ENCODE data around the gene CTSD. TPM values are rescaled to one million over a fixed set of nuclear protein-coding genes. Genes with fewer than 3 reads are reported as not detected.

CTSD gene
- total RNA-seq, 1 donor from 2014 or later, result 425 TPM

- no peak for TF ChIP-seq CTCF (IDR thresholded peaks at IDR 0.05; ENCODE audit: insufficient read depth, low read length, poor library complexity, severe bottlenecking)
- no peak overlapping the region for H3K4me3 ChIP-seq (ENCODE audit: low read depth, low read length)
- no peaks in the 10 kb centered on the region for H3K36me3 ChIP-seq (ENCODE audit: control insufficient read depth, insufficient read depth, low read length)
- no peak for DNase-seq (ENCODE audit: low read depth)
- peaks cover 54% of the 10 kb centered on the region for H3K27me3 ChIP-seq (ENCODE audit: control insufficient read depth, insufficient read depth, low read length)
Measured at GRCh38 chr11:1744891-1745700, 18.6 kb downstream of the CTSD start.

GRCh38 chr11:1744137-1744886 is 19.4 kb downstream of the CTSD start:
- DNase-seq (ENCODE audit: low read depth), result no peak
- no peak for TF ChIP-seq CTCF (IDR thresholded peaks at IDR 0.05; ENCODE audit: insufficient read depth, low read length, poor library complexity, severe bottlenecking)
- H3K27me3 ChIP-seq (ENCODE audit: control insufficient read depth, insufficient read depth, low read length), result peaks cover 51% of the 10 kb centered on the region

GRCh38 chr11:1743585-1744136 is 20.1 kb downstream of the CTSD start:
- peaks cover 45% of the 10 kb centered on the region for H3K27me3 ChIP-seq (ENCODE audit: control insufficient read depth, insufficient read depth, low read length)
- DNase-seq (ENCODE audit: low read depth), result no peak
- TF ChIP-seq CTCF (IDR thresholded peaks at IDR 0.05; ENCODE audit: insufficient read depth, low read length, poor library complexity, severe bottlenecking), result no peak
- no peaks in the 10 kb centered on the region for H3K36me3 ChIP-seq (ENCODE audit: control insufficient read depth, insufficient read depth, low read length)
- H3K4me3 ChIP-seq (ENCODE audit: low read depth, low read length), result no peak overlapping the region

More at GRCh38 chr11:1744137-1744886, 19.4 kb downstream of the CTSD start:
- Histone ChIP-seq H3K4me3 (ENCODE audit: low read depth, low read length) (no peak overlapping the region), H3K36me3 (ENCODE audit: control insufficient read depth, insufficient read depth, low read length) (no peaks in the 10 kb centered on the region)

- DNase-seq (ENCODE audit: low read depth), result no peak
- TF ChIP-seq CTCF (IDR thresholded peaks at IDR 0.05; ENCODE audit: insufficient read depth, low read length, poor library complexity, severe bottlenecking), result no peak
- Histone ChIP-seq H3K4me3 (ENCODE audit: low read depth, low read length) (no peak overlapping the region), H3K27me3 (ENCODE audit: control insufficient read depth, insufficient read depth, low read length) (peaks cover 38% of the 10 kb centered on the region), H3K36me3 (ENCODE audit: control insufficient read depth, insufficient read depth, low read length) (no peaks in the 10 kb centered on the region)
Measured at GRCh38 chr11:1742869-1743584, 20.7 kb downstream of the CTSD start.

GRCh38 chr11:1742371-1742770 is 21.4 kb downstream of the CTSD start:
- H3K4me3 ChIP-seq (ENCODE audit: low read depth, low read length), result no peak overlapping the region
- H3K27me3 ChIP-seq (ENCODE audit: control insufficient read depth, insufficient read depth, low read length), result peaks cover 32% of the 10 kb centered on the region
- DNase-seq (ENCODE audit: low read depth), result no peak
- H3K36me3 ChIP-seq (ENCODE audit: control insufficient read depth, insufficient read depth, low read length), result no peaks in the 10 kb centered on the region
- TF ChIP-seq CTCF (IDR thresholded peaks at IDR 0.05; ENCODE audit: insufficient read depth, low read length, poor library complexity, severe bottlenecking), result no peak
